ENCODE results near the gene OAT. TPM values are rescaled to one million over a fixed set of nuclear protein-coding genes. Genes with fewer than 3 reads are reported as not detected.
"Not testable (repeated sequence)": the region's sequence is repeated elsewhere in the genome, so short reads cannot be mapped to it uniquely, and the experiment has no call there.

The OAT gene
- total RNA-seq, 1 experiment from 2014 or later: 141 TPM

GRCh38 chr10:124378881-124379471 is 39.7 kb downstream of the OAT start:
- DNase-seq (ENCODE audit: low spot score): peak; percentile 35

- no peak for DNase-seq (ENCODE audit: low spot score)
Measured at GRCh38 chr10:124378271-124378670, 40.5 kb downstream of the OAT start.

GRCh38 chr10:124377101-124377500 is 41.6 kb downstream of the OAT start:
- no peak for DNase-seq (ENCODE audit: low spot score)

- no peak for DNase-seq (ENCODE audit: low spot score)
Measured at GRCh38 chr10:124376411-124376810, 42.3 kb downstream of the OAT start.

- no peak for DNase-seq (ENCODE audit: low spot score)
Measured at GRCh38 chr10:124375691-124376090, 43.0 kb downstream of the OAT start.

GRCh38 chr10:124375353-124375614 is 43.4 kb downstream of the OAT start:
- no peak for DNase-seq (ENCODE audit: low spot score)

GRCh38 chr10:124374535-124375352 is 44.0 kb downstream of the OAT start:
- DNase-seq (ENCODE audit: low spot score): no peak

GRCh38 chr10:124372899-124373298 is 45.8 kb downstream of the OAT start:
- DNase-seq (ENCODE audit: low spot score): no peak

GRCh38 chr10:124370426-124370825 is 48.3 kb downstream of the OAT start:
- DNase-seq (ENCODE audit: low spot score): no peak

GRCh38 chr10:124369986-124370385 is 48.7 kb downstream of the OAT start:
- no peak for DNase-seq (ENCODE audit: low spot score)

GRCh38 chr10:124369533-124369932 is 49.2 kb downstream of the OAT start:
- DNase-seq (ENCODE audit: low spot score): not testable (repeated sequence)

- no peak for DNase-seq (ENCODE audit: low spot score)
Measured at GRCh38 chr10:124369066-124369465, 49.7 kb downstream of the OAT start.

GRCh38 chr10:124367936-124368335 is 50.8 kb downstream of the OAT start:
- DNase-seq (ENCODE audit: low spot score): no peak

GRCh38 chr10:124367414-124367813 is 51.3 kb downstream of the OAT start:
- no peak for DNase-seq (ENCODE audit: low spot score)

GRCh38 chr10:124366825-124367224 is 51.9 kb downstream of the OAT start:
- DNase-seq (ENCODE audit: low spot score): no peak

- DNase-seq (ENCODE audit: low spot score): no peak
Measured at GRCh38 chr10:124366343-124366742, 52.4 kb downstream of the OAT start.

- no peak for DNase-seq (ENCODE audit: low spot score)
Measured at GRCh38 chr10:124364674-124365073, 54.0 kb downstream of the OAT start.

GRCh38 chr10:124362568-124362967 is 56.2 kb downstream of the OAT start:
- no peak for DNase-seq (ENCODE audit: low spot score)

- no peak for DNase-seq (ENCODE audit: low spot score)
Measured at GRCh38 chr10:124359336-124359832, 59.3 kb downstream of the OAT start.

GRCh38 chr10:124357561-124357885 is 61.2 kb downstream of the OAT start:
- DNase-seq (ENCODE audit: low spot score): no peak

- DNase-seq (ENCODE audit: low spot score): no peak
Measured at GRCh38 chr10:124356701-124357560, 61.8 kb downstream of the OAT start.
